ENCODE measurements around the gene TTC21B. TPM values are rescaled to one million over a fixed set of nuclear protein-coding genes. Genes with fewer than 3 reads are reported as not detected.

Gene TTC21B
- total and polyA plus RNA-seq, 2 donors from 2014 or later, result 8.4 to 15.2 TPM

GRCh38 chr2:165911981-165912380 lies 41.6 kb downstream of the TTC21B start:
- FAIRE-seq (no peak), DNase-seq (no peak)
- intact Hi-C loops (cut with DNase I), result no loop called here
- H3K27me3 ChIP-seq (ENCODE audit: control insufficient read depth, insufficient read depth, low read length), result no peaks in the 10 kb centered on the region
- H3K9ac ChIP-seq (ENCODE audit: low read length in 3 of 3), result no peak overlapping the region
- no peaks in the 10 kb centered on the region for H3K9me3 ChIP-seq (ENCODE audit: control insufficient read depth in 2 of 3, insufficient read depth in 1 of 3, low read length in 3 of 3)
- H3K4me1 ChIP-seq (ENCODE audit: control insufficient read depth in 2 of 3, insufficient read depth in 2 of 3, low read depth in 1 of 3, low read length in 3 of 3), result no peaks in the 10 kb centered on the region
- no peak overlapping the region for H3K4me3 ChIP-seq (ENCODE audit: low read length in 3 of 3)
- no peak for TF ChIP-seq CTCF (IDR thresholded peaks at IDR 0.05; ENCODE audit: borderline replicate concordance, extremely low read depth, insufficient read depth)
- no peak overlapping the region for H3K27ac ChIP-seq (ENCODE audit: low read depth in 2 of 2, low read length in 2 of 2)
- peaks cover 0 to 32% (median 6%) of the 10 kb centered on the region in 3 donors for H3K36me3 ChIP-seq (ENCODE audit: control insufficient read depth in 2 of 3, insufficient read depth in 3 of 3, low read length in 3 of 3)

GRCh38 chr2:165911231-165911630 lies 42.3 kb downstream of the TTC21B start:
- FAIRE-seq, result no peak
- H3K36me3 ChIP-seq (ENCODE audit: control insufficient read depth in 2 of 3, insufficient read depth in 3 of 3, low read length in 3 of 3), result peaks cover 0 to 28% (median 6%) of the 10 kb centered on the region in 3 donors

GRCh38 chr2:165909466-165909865 lies 44.1 kb downstream of the TTC21B start:
- DNase-seq, result no peak
- no peaks in the 10 kb centered on the region for H3K27me3 ChIP-seq (ENCODE audit: control insufficient read depth, insufficient read depth, low read length)
- TF ChIP-seq CTCF (IDR thresholded peaks at IDR 0.05; ENCODE audit: borderline replicate concordance, extremely low read depth, insufficient read depth), result no peak
- H3K4me1 ChIP-seq (ENCODE audit: control insufficient read depth in 2 of 3, insufficient read depth in 2 of 3, low read depth in 1 of 3, low read length in 3 of 3), result no peaks in the 10 kb centered on the region
- no peak overlapping the region for H3K9ac ChIP-seq (ENCODE audit: low read length in 3 of 3)
- intact Hi-C loops (cut with DNase I), result no loop called here
- H3K27ac ChIP-seq (ENCODE audit: low read depth in 2 of 2, low read length in 2 of 2), result no peak overlapping the region
- no peak overlapping the region for H3K4me3 ChIP-seq (ENCODE audit: low read length in 3 of 3)
- no peaks in the 10 kb centered on the region for H3K9me3 ChIP-seq (ENCODE audit: control insufficient read depth in 2 of 3, insufficient read depth in 1 of 3, low read length in 3 of 3)
- FAIRE-seq, result peak; percentile 29
- H3K36me3 ChIP-seq (ENCODE audit: control insufficient read depth in 2 of 3, insufficient read depth in 3 of 3, low read length in 3 of 3), result peaks cover 2 to 17% (median 3%) of the 10 kb centered on the region in 3 donors

More at GRCh38 chr2:165911231-165911630, 42.3 kb downstream of the TTC21B start:
- intact Hi-C loops (cut with DNase I), result no loop called here
- DNase-seq, result no peak
- no peak overlapping the region for H3K9ac ChIP-seq (ENCODE audit: low read length in 3 of 3)
- TF ChIP-seq CTCF (IDR thresholded peaks at IDR 0.05; ENCODE audit: borderline replicate concordance, extremely low read depth, insufficient read depth), result no peak
- H3K27me3 ChIP-seq (ENCODE audit: control insufficient read depth, insufficient read depth, low read length), result no peaks in the 10 kb centered on the region
- H3K9me3 ChIP-seq (ENCODE audit: control insufficient read depth in 2 of 3, insufficient read depth in 1 of 3, low read length in 3 of 3), result no peaks in the 10 kb centered on the region
- no peaks in the 10 kb centered on the region for H3K4me1 ChIP-seq (ENCODE audit: control insufficient read depth in 2 of 3, insufficient read depth in 2 of 3, low read depth in 1 of 3, low read length in 3 of 3)
- no peak overlapping the region for H3K4me3 ChIP-seq (ENCODE audit: low read length in 3 of 3)
- H3K27ac ChIP-seq (ENCODE audit: low read depth in 2 of 2, low read length in 2 of 2), result no peak overlapping the region

- Histone ChIP-seq H3K9me3 (ENCODE audit: control insufficient read depth in 2 of 3, insufficient read depth in 1 of 3, low read length in 3 of 3) (no peaks in the 10 kb centered on the region), H3K27me3 (ENCODE audit: control insufficient read depth, insufficient read depth, low read length) (no peaks in the 10 kb centered on the region), H3K4me3 (ENCODE audit: low read length in 3 of 3) (no peak overlapping the region), H3K4me1 (ENCODE audit: control insufficient read depth in 2 of 3, insufficient read depth in 2 of 3, low read depth in 1 of 3, low read length in 3 of 3) (peaks cover 0 to 2% (median 0%) of the 10 kb centered on the region in 3 donors), H3K9ac (ENCODE audit: low read length in 3 of 3) (no peak overlapping the region), H3K36me3 (ENCODE audit: control insufficient read depth in 2 of 3, insufficient read depth in 3 of 3, low read length in 3 of 3) (peaks cover 0 to 5% (median 2%) of the 10 kb centered on the region in 3 donors), H3K27ac (ENCODE audit: low read depth in 2 of 2, low read length in 2 of 2) (no peak overlapping the region)
- no peak for TF ChIP-seq CTCF (IDR thresholded peaks at IDR 0.05; ENCODE audit: borderline replicate concordance, extremely low read depth, insufficient read depth)
- FAIRE-seq, result peak; percentile 19
- intact Hi-C loops (cut with DNase I), result no loop called here
- DNase-seq, result peak in 1 of 5 donors; percentile 6
These were observed 47.7 kb downstream of the TTC21B start for GRCh38 chr2:165905854-165906253.

All from kidney (tissue), 14 donors.